Mucosa of descending colon (tissue), 3 donors: Measurements from ENCODE around the gene ARG2. TPM values are rescaled to one million over a fixed set of nuclear protein-coding genes. Genes with fewer than 3 reads are reported as not detected.

Experiments used
- ATAC-seq: fragments of 200-7000 bp; cut with Tn5 transposase; one replicate; pipeline ENCODE4 v1.9.1; 2020; ENCODE audit warnings: mild to moderate bottlenecking, moderate library complexity
- DNase-seq, 3 donors: peaks; one replicate each; pipeline ENCODE4 v3.0.0-alpha.2; 2020
- H3K36me3 ChIP-seq: fragments of 200-600 bp; one replicate; pipeline ENCODE4 v1.8.0; 2021; ENCODE audit warnings: low read depth, mild to moderate bottlenecking
- H3K4me1 ChIP-seq: fragments of 200-600 bp; one replicate; pipeline ENCODE4 v1.8.0; 2021; ENCODE audit warnings: low read depth, mild to moderate bottlenecking
- H3K4me3 ChIP-seq: fragments of 200-600 bp; one replicate; pipeline ENCODE4 v1.8.0; 2021; ENCODE audit warnings: mild to moderate bottlenecking
- H3K9me3 ChIP-seq: fragments of 200-600 bp; one replicate; pipeline ENCODE4 v1.8.0; 2021; ENCODE audit warnings: mild to moderate bottlenecking
- intact Hi-C, 2 donors: fragments of 100-400 bp; cut with DNase I in 1 of 2; cut with micrococcal nuclease in 1 of 2; formaldehyde crosslinking; loops; one replicate each; pipeline versions ENCODE4 v1.11.0 to v1.11.1; 2022; cut with DNase I, micrococcal nuclease
- total RNA-seq, 3 donors: library from RNA; stranded (reverse); fragmentation: NEBNext Ultra II Directional in 2 of 3; extraction: Animal tissue kit (Norgen Biotek cat#: 25700) in 2 of 3; gene quantifications; one replicate each; pipeline versions ENCODE4 v1.2.1 to v1.2.4, GENCODE V29; 2021 to 2023
- TF ChIP-seq, protein P1 (sequence below): fragments of 200-600 bp; IDR thresholded peaks from one replicate; pipeline ENCODE4 v1.8.0; 2022; ENCODE audit warnings: antibody characterized with exemption, mild to moderate bottlenecking
- donor health status: DM: no; HTN: no; CAD: no; lungs with moderate emphysema.
- donor health status: DM: no; HTN: no; CAD: no.
- donor health status: DM: no; HTN: yes; CAD: no.

Gene ARG2
- total RNA-seq, 3 donors from 2014 or later = 0.84 to 5.0 (median 4.4) TPM

DNA sequence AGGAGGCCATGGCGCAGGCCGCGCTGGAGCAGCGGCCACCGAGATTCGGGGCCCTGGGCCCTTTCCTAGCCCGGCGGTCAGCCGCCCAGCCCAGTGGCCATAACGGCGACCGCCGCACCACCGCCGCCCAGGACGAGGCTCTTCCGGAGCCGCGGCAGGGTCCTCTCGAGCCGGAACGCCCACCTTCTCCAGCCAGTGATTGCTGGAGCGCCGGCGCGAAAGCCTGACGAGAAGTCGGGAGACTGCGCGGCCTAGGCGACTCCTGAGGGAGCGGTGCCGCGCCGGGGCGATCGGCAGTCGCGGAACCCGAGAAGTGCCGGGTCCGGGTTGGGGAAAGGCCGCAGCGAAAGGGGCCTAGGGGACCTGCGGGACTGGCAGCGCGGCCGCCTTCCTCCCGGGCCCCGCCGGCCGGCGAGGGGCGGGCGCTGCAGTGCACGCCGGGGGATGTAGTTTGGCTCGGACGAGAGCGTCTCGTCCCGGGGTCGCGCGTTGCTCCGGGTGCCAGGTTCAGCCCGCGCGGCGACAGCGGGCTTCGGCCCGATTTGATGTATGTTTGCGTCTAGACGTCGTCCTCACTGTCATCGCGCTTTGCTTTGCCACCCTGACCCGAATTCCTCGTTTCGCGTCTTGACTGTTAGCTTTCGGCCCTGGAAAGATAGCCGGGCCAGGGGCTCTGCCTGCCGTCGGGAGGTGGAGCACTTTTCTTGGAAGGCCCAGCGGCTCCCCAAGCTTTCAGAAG, 54.9 kb downstream of the ARG2 start, which contains the start of gene VTI1B:
VTI1B (minus strand) TSS at position 153 of the 739 bp plus-strand sequence; CDS start at position 10, 143 bp downstream.
- intact Hi-C loops = no loop called here
- ATAC-seq (peak; percentile 95), DNase-seq (peak; percentile 85 to 88 (median 86))
- TF ChIP-seq, protein P1, sequence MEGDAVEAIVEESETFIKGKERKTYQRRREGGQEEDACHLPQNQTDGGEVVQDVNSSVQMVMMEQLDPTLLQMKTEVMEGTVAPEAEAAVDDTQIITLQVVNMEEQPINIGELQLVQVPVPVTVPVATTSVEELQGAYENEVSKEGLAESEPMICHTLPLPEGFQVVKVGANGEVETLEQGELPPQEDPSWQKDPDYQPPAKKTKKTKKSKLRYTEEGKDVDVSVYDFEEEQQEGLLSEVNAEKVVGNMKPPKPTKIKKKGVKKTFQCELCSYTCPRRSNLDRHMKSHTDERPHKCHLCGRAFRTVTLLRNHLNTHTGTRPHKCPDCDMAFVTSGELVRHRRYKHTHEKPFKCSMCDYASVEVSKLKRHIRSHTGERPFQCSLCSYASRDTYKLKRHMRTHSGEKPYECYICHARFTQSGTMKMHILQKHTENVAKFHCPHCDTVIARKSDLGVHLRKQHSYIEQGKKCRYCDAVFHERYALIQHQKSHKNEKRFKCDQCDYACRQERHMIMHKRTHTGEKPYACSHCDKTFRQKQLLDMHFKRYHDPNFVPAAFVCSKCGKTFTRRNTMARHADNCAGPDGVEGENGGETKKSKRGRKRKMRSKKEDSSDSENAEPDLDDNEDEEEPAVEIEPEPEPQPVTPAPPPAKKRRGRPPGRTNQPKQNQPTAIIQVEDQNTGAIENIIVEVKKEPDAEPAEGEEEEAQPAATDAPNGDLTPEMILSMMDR = no peak
- H3K4me1 ChIP-seq = peaks cover 22% of the 10 kb centered on the region
- no peaks in the 10 kb centered on the region for H3K9me3 ChIP-seq
- peak within 1 kb of the TSS; percentile 99 for H3K4me3 ChIP-seq
- no peaks in the 10 kb centered on the region for H3K36me3 ChIP-seq

DNA sequence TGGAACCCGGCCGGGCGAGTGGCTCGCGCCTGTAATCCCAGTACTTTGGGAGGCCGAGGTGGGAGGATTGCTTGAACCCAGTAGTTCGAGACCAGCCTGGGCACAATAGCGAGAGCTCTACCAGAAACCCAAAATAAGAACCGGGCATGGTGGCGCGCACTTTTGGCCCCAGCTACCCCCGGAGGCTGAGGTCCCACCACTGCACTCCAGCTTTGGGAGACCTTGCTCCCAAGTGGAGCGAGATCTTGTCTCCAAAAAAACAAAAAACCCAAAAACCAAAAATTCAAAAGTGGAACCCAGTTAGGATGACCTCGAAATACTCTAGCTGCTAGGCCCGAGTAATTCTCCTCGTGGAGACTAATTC, 55.5 kb downstream of the ARG2 start:
- no peak for ATAC-seq
- TF ChIP-seq, protein P1 = no peak
- intact Hi-C loops = no loop called here

DNA sequence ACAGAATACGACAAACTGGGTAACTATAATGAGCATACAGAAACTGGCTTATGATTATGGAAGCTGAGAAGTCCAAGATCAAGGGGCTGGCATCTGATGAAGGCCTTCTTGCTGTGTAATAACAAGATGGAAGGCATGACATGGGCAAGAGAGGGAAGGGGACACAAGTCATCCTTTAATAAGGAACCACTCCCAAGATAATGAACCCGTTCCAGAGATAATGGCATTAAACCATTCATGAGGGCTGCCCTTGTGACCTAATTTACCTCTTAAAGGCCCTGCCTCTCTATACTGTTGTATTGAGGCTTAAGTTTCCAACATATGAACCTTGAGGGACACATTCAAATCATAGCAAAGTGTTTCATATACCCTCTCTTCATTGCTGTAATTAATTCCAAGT, 59.3 kb downstream of the ARG2 start:
- H3K4me1 ChIP-seq = peaks cover 5% of the 10 kb centered on the region
- TF ChIP-seq, protein P1 = no peak
- no peak for ATAC-seq
- intact Hi-C loops = no loop called here
- H3K4me3 ChIP-seq = no peak overlapping the region
- no peaks in the 10 kb centered on the region for H3K36me3 ChIP-seq
- DNase-seq = no peak
- H3K9me3 ChIP-seq = no peaks in the 10 kb centered on the region

More for the DNA sequence above, 55.5 kb downstream of the ARG2 start:
- DNase-seq = no peak
- Histone ChIP-seq H3K36me3 (no peaks in the 10 kb centered on the region), H3K4me1 (peaks cover 22% of the 10 kb centered on the region), H3K4me3 (peak overlapping the region; percentile 99), H3K9me3 (no peaks in the 10 kb centered on the region)

DNA sequence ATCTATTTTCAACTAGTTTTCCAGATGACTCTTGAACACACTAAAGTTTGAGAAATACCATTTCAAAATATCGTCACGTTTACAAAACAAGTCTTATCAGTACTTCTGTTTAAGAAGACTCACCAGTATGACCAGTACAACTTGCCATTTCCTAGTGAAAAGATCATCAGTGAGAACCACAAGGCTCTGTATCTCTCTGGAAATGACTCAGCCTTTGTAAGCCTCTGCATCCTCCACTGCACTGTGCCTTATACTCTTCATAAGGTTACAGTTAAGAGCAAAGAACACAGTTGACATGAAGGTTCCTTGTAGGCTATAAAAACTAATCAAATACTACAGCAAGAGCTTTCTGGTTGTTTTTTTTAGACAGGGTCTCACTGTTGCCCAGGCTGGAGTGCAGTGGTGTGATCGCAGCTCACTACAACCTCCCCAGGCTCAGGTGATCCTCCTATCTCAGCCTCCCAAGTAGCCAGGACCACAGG, 60.4 kb downstream of the ARG2 start:
- peaks cover 4% of the 10 kb centered on the region for H3K4me1 ChIP-seq
- ATAC-seq (peak; percentile 24), DNase-seq (no peak)
- no peak overlapping the region for H3K4me3 ChIP-seq
- intact Hi-C loops = no loop called here
- no peaks in the 10 kb centered on the region for H3K36me3 ChIP-seq
- H3K9me3 ChIP-seq = no peaks in the 10 kb centered on the region
- TF ChIP-seq, protein P1 = no peak

DNA sequence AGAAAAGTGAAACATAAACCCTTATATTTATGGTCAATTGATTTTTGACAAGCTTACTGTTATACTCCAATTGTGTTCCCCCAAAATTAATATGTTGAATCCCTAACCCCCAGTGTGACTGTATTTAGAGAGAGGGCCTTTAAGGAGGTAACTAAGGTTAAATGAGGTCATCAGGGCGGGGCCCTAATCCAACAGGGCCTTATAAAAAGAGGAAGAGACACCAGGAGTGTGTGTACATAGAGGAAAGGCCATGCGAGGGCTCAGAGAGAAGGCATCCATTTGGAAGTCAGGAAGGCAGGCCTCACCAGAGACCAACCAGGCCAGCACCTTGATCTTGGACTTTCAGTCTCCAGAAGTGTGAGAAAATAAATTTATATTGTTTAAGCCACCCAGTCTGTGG, 61.2 kb downstream of the ARG2 start:
- H3K4me3 ChIP-seq = no peak overlapping the region
- intact Hi-C loops = no loop called here
- peak in 1 of 3 donors; percentile 25 for DNase-seq
- TF ChIP-seq, protein P1 = no peak
- H3K36me3 ChIP-seq = no peaks in the 10 kb centered on the region
- ATAC-seq = peak; percentile 46
- no peaks in the 10 kb centered on the region for H3K4me1 ChIP-seq
- no peaks in the 10 kb centered on the region for H3K9me3 ChIP-seq
